Left ventricle myocardium superior (tissue), 1 donor: Measurements from ENCODE around the gene MAFG. TPM values are rescaled to one million over a fixed set of nuclear protein-coding genes. Genes with fewer than 3 reads are reported as not detected.

Experiments used
- ATAC-seq: fragments of 200-7000 bp; cut with Tn5 transposase; one replicate; pipeline ENCODE4 v1.9.1; 2020; ENCODE audit warnings: mild to moderate bottlenecking, moderate library complexity
- DNase-seq: peaks from one replicate; pipeline ENCODE4 v3.0.0-alpha.2; 2020
- intact Hi-C: fragments of 100-400 bp; cut with micrococcal nuclease; formaldehyde crosslinking; loops from one replicate; pipeline ENCODE4 v1.11.0; 2022
- total RNA-seq: library from RNA; stranded (reverse); fragmentation: NEBNext Ultra II Directional; extraction: Animal tissue kit (Norgen Biotek cat#: 25700); gene quantifications from one replicate; pipeline ENCODE4 v1.2.1, GENCODE V29; 2021
- donor health status: DM: no; HTN: yes; CAD: no; lungs with severe emphysema.

MAFG gene
- total RNA-seq, 1 donor from 2014 or later = 27.5 TPM

- peak; percentile 8 for ATAC-seq
- intact Hi-C loops = no loop called here
- DNase-seq = no peak
Measured at GRCh38 chr17:81942167-81942553, 14.6 kb upstream of the MAFG start.

GRCh38 chr17:81941484-81942166 is 14.1 kb upstream of the MAFG start:
- intact Hi-C loops = no loop called here
- ATAC-seq = peak; percentile 74
- peak; percentile 77 for DNase-seq

GRCh38 chr17:81940538-81941483 is 13.3 kb upstream of the MAFG start:
- intact Hi-C loops = no loop called here
- DNase-seq = no peak

GRCh38 chr17:81939881-81940385 is 12.4 kb upstream of the MAFG start:
- intact Hi-C loops = no loop called here

More at GRCh38 chr17:81940538-81941483, 13.3 kb upstream of the MAFG start:
- no peak for ATAC-seq

GRCh38 chr17:81939218-81939617 is 11.7 kb upstream of the MAFG start:
- intact Hi-C loops = no loop called here
- DNase-seq = no peak
- no peak for ATAC-seq

More at GRCh38 chr17:81939881-81940385, 12.4 kb upstream of the MAFG start:
- peak; percentile 47 for ATAC-seq
- peak; percentile 85 for DNase-seq

- no peak for DNase-seq
- ATAC-seq = no peak
- intact Hi-C loops = no loop called here
Measured at GRCh38 chr17:81935709-81936084, 8.2 kb upstream of the MAFG start.

GRCh38 chr17:81934850-81935708 is 7.5 kb upstream of the MAFG start:
- ATAC-seq (no peak), DNase-seq (peak; percentile 35)
- intact Hi-C loops = no loop called here

GRCh38 chr17:81934098-81934757 is 6.7 kb upstream of the MAFG start:
- ATAC-seq = no peak

GRCh38 chr17:81933178-81933699 is 5.7 kb upstream of the MAFG start:
- DNase-seq (no peak), ATAC-seq (no peak)
- intact Hi-C loops = no loop called here

More at GRCh38 chr17:81934098-81934757, 6.7 kb upstream of the MAFG start:
- peak; percentile 32 for DNase-seq
- intact Hi-C loops = no loop called here

- ATAC-seq = no peak
- intact Hi-C loops = no loop called here
- no peak for DNase-seq
Measured at GRCh38 chr17:81932333-81932983, 4.9 kb upstream of the MAFG start.

- intact Hi-C loops = no loop called here
- ATAC-seq (no peak), DNase-seq (no peak)
Measured at GRCh38 chr17:81931557-81932332, 4.2 kb upstream of the MAFG start.

- intact Hi-C loops = no loop called here
- ATAC-seq (no peak), DNase-seq (peak; percentile 31)
Measured at GRCh38 chr17:81931189-81931556, 3.6 kb upstream of the MAFG start.

GRCh38 chr17:81930142-81931125 is 2.9 kb upstream of the MAFG start:
- peak; percentile 37 for DNase-seq
- no peak for ATAC-seq
- intact Hi-C loops = no loop called here

- DNase-seq (no peak), ATAC-seq (no peak)
- intact Hi-C loops = no loop called here
Measured at GRCh38 chr17:81929253-81930141, 2.0 kb upstream of the MAFG start.

GRCh38 chr17:81928544-81929252 is 1.2 kb upstream of the MAFG start:
- ATAC-seq (no peak), DNase-seq (peak; percentile 41)
- intact Hi-C loops = no loop called here
